ENCODE measurements around the gene KIN.
"Not testable (repeated sequence)": the region's sequence is repeated elsewhere in the genome, so short reads cannot be mapped to it uniquely, and the experiment has no call there.

Gene KIN

DNA sequence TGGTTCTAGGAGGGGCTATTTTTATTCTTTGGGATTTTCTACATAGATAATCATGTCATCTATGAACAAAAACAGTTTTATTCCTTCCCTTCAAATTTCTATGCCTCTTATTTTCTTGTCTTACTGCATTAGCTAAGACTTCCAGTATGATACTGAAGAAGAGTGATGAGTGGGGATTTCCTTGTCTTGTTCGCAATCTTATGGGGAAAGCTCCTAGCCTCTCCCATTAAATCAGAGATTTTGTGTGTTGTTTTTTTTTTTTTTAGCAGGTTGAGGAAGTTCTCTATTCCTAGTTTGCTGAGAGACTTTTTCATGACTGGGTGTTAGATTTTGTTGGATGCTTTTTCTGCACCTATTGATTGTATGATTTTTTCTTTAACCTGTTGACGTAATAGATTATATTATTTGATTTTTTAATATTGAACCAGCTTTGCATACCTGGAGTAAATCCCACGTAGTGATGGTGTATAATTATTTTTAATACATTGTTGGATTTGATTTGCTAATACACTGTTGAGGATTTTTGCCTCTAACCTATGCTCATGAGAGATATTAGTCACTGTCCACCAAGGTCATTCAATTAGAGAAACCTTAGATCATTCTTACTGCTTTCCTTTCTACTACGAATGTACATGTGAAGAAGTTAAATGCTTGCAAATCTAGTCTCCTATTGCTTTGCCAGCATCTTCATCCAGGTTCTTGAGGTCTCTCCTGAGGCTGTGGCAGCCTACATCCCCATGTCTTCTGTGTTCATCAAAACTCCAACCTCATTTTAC, 6.6 kb upstream of the KIN start:
- DNase-seq (ENCODE audit: low read depth in 1 of 2, low spot score in 1 of 2), result no peak

DNA sequence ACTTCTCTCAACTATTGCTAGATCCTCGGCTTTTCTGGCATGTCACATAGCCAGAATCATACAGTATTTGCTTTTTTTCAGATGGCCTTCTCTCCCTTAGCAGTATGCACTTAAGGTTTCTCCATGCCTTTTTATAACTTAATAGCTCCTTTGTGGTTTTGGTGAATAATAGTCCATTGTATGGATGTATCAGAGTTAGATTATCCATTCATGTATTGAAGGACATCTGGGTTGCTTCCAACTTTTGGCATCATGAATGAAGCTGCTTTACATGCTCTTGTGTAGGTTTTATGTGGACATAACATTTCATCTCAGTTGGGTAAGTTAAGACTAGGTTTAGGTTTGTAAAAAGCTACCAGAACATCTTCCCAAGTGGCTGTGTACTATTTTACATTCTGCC, 4.7 kb upstream of the KIN start:
- DNase-seq (ENCODE audit: low read depth in 1 of 2, low spot score in 1 of 2), result no peak

DNA sequence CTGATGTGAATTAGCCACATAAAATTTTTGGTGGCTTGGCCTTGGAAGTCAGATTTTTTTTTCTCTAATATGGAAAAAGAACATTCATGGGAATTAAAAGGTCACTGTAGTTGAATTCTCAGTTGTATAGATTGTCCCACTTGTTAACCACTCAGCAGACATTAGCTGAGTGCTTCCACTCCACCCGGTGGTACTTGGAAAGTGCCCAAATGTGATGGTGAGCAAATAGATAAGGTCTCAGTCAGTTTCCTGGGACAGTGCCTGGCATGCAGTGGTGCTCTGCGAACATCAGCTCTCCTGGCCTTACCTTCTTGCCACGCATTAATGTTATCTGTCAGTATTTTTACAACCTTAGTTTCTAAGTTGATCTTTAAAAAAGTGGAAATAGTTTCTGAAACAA, 1.6 kb upstream of the KIN start:
- DNase-seq (ENCODE audit: low read depth in 1 of 2, low spot score in 1 of 2), result no peak

DNA sequence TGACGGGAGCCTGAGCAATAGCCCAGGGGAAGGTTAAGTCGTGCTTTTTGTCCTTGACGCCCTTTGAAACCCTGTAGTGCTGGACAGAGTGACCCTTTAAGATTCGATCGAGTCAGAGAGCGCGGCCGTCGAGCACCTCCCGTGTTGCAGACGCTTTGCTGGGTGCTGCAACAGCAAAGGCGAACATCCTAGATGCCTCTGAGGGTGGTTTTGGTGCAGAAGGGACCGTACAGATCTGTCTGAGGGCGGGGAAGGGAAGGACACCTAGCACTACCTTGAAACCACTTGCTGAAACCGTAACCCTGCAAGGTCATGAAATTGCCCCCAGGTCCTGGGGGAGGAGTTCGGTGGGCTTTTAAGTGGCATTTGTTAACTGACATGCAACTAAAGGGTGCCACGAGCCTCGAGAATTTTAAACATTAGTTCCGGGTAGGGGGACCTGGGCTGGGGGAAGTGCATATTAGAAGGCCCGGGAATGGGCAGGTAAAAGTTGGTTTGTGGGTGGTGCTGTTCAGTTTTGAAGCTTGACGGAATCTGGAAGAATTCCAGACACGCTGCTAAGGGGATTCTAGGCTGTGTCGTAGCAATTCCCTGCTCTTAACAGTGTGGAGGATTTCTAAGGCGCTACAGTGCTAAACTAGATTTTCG, 970 bp upstream of the KIN start:
- DNase-seq (ENCODE audit: low read depth in 1 of 2, low spot score in 1 of 2), result no peak

DNA sequence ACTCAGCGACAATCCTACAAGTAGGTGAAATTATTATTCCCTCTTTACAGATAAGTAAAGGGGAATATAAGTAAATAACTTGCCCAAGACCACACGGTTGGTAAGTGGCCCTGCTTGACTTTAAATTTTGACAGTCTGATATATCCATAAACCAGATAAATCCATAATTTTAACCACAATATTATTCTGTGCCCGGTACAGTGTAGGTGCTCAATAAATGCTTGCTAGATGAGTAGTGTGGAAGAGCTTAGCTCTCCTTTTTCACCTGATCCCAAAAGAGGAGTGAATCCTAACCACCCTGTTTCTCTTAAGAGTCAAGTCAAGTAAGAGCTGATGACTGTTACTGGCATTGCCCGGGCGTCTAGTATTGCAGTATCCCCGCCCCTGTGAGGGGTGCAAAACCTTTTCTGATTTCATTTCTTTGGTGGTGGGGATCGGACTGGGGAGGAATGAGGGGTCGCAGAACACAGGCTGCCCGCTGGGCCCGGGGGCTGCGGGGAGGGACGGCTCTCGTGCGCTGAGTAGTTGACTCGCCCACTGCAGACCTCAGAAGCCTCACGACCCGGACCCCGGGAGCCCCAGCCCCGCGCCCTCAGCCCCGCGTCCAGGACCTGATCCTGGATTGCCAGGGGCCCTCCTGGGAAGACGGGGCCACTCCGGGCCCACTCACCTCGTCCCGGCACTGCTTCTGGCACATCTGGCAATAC, 490 bp downstream of the KIN start:
- DNase-seq (ENCODE audit: low read depth in 1 of 2, low spot score in 1 of 2), result no peak

DNA sequence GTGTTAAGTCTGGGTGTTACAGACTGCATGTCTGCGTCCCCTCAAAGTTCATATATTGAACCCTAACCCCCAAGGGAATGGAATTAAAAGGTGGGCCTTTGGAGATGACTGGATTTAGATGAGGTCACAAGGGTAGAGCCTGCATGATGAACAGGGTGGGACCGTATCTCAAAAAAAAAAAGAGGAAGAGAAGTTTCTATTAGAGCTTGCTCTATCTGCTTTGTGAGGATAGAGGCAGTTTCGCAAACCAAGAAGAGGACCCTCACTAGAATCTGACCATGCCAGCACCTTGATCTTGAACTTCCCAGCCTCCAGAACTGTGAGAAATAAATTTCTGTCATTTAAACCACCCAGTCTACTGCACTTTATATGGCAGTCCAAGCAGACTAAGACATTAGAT, 1.4 kb downstream of the KIN start:
- no peak for DNase-seq (ENCODE audit: low read depth in 1 of 2, low spot score in 1 of 2)

DNA sequence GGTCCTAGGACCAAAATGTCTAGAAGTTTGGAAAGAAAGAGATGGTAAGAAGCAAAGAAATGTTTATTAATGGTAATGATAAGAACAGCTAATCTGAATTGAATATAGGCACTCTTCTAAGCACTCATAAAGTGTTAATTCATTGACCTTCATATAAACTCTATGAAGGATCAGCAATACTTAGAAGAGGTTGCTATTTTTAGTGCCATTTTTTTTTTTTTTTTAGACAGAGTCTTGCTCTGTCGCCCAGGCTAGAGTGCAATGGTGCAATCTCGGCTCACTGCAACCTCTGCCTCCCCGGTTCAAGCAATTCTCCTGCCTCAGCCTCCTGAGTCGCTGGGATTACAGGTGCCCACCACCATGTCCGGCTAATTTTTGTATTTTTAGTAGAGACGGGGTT, 5.6 kb downstream of the KIN start:
- not testable (repeated sequence) for DNase-seq (ENCODE audit: low read depth in 1 of 2, low spot score in 1 of 2)

DNA sequence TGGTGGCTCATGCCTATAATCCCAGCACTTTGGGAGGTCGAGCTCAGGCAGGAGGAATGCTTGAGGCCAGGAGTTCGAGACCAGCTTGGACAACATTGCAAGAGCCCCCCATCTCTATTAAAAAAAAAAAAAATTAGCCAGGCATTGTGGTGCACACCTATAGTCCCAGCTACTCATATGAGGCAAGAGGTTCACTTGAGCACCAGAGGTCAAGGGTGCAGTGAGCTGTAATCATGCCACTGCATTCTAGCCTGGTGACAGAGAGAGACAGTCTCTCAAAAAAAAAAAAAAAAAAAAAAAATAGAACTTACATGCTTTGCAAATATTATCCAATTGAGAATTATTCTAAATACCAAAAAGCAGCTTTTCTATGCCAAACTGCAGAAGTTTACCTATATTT, 11.0 kb downstream of the KIN start:
- no peak for DNase-seq (ENCODE audit: low read depth in 1 of 2, low spot score in 1 of 2)

DNA sequence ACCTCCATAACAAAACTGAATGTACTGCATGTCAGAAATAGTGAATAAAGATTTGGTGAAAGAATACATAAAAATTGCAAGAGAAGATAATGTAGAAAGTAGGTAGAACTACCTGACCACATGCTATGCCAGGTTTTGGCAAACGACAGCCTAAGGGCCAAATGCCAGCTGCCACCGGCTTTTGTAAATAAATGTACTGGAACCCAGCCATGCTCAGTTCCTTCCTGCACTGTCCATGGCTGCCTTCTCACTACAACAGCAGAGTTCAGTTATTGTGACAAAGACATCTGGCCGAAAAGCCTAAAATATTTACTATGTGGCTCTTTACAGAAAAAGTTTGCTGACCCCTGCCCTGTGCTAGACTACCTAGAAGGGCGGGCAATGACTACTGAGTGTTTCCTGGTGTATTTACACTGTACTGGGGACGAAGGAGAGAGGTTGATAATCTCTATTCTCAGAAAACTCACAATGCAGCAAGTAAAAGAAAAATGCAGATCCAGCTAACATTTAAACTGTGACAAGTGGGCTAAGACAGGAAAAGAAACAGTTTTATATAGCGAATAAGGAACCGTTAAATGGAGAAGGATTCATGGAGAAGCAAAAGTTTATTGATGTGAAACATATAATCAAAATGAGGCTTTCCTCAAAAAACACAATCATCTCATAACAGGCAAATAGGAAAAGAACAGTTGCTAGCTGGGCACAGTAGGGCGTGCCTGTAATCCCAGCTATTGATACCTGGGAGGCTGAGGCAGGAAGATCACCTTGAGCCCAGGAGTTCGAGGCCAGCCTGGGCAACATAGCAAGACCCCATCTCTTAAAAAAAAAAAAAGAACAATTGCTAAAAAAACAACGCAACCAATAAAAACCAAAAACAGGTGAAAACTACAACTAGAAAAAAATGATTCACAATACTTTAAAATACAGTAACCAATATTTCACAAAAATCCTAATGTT, 13.7 kb downstream of the KIN start:
- DNase-seq (ENCODE audit: low read depth in 1 of 2, low spot score in 1 of 2), result no peak

DNA sequence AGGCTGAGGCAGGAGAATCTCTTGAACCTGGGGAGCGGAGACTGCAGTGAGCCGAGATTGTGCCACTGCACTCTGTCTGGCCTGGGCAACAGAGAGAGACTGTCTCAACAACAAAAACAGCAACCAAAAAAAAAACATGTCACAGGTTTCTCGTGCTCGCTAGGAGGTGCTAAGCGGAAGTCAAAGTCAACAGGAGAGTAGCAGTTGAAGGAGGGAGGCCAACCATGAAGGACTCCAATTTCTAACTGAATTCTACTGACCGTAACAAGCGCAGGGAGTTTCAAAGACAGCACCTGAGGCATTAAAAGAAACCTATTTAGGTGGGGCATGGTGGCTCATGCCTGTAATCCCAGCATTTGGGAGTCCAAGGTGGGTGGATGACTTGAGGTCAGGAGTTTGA, 19.4 kb downstream of the KIN start:
- DNase-seq (ENCODE audit: low read depth in 1 of 2, low spot score in 1 of 2), result no peak

DNA sequence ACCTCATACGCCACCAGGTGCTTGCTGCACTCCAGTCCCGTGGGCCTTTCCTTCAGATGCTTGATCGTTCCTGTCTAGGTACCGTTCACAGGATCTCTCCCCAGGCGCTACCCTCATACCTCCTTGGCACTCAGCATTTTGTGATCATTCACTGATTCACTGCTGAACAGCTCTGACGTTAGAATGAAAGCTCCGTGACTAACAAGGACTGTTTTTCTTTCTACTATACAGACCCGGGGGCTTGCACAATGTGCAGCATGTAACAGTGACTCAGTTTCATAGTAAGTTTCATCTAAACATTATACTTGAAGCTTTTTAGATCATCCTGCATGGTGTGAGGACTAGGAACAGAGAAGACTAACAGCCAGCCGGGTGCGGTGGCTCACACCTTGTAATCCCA, 20.6 kb downstream of the KIN start:
- DNase-seq (ENCODE audit: low read depth in 1 of 2, low spot score in 1 of 2), result no peak

DNA sequence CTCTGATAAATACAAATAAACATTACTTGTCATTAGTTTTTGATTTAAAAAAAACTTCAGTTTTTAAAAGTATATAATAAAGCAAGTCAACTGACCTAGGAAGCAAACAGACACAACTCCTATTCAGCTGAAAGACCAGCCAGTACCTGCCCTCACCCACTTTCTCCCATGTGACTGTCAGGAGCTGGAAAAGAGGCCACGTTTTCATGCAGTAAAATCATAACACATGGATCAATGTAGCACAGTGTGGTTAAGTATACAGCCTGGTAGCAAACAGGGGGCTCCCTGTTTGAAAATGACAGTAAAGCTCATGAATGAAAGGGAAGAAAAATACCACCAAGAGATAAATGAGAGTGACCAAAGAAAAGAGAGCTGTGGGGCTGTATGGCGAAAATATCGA, 21.6 kb downstream of the KIN start:
- DNase-seq (ENCODE audit: low read depth in 1 of 2, low spot score in 1 of 2), result no peak

DNA sequence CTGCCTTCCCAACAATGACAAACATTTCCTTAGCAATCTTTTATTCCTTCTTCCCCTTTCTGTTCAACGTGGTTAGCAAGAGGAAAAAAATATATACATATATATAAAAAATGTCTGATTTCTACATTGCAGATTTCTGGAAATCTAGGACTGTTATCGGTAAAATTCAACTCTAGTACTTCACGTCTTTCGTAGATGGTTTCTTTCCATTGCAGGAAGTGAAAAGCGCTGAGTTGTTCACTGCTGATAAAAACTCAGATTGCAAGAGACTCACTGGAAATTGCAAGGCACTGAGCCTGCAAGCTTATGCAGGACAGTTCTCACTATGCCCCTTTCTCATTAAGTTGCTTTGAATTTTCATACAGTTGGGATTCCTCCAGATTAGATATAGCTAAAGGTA, 23.9 kb downstream of the KIN start:
- DNase-seq (ENCODE audit: low read depth in 1 of 2, low spot score in 1 of 2), result no peak

DNA sequence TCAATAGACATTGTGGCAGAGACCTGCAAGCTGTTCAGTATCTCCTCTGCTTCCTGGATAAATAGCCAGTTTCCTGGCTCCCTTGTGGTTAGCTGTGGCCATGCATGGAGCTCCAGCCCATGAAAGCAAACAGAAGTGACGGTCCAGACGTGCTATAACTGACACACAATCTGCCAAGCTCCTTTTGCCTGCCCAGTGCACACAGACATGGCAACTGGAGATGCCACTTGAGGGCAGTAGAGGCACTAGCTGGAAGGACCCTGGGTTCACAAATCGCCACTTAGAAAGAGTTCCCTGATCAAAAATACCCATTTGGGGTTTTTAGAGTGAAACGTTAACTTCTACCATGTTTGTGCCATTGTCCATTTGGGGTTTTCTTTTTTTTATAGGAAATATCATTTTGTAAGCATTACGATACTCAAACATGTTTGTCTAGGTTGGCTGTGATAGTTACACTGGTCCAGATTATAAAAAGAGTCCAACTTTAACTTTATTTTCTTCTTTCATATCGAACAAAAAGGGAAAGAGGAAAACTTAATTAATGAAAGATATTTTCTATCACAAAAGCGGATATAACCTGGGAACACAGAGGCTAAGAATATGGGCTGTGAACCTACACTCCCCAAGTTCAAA, 31.3 kb downstream of the KIN start:
- no peak for DNase-seq (ENCODE audit: low read depth in 1 of 2, low spot score in 1 of 2)

DNA sequence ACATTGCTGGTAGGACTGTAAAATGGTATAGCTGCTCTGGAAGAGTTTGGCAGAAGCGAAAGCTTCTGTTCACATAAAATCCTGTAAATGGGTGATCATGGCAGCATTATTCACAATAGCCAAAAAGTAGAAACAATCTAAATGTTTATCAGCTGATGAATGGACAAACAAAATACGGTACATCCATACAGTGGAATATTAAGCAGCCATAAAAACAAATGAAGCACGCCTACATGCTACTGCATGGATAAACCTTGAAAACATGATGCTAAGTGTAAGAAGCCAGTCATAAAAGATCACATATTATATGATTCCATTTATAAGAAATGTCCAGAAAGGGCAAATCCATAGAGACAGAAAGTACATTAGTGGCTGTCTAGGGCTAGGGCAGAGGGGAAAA, 32.7 kb downstream of the KIN start:
- DNase-seq (ENCODE audit: low read depth in 1 of 2, low spot score in 1 of 2), result no peak

DNA sequence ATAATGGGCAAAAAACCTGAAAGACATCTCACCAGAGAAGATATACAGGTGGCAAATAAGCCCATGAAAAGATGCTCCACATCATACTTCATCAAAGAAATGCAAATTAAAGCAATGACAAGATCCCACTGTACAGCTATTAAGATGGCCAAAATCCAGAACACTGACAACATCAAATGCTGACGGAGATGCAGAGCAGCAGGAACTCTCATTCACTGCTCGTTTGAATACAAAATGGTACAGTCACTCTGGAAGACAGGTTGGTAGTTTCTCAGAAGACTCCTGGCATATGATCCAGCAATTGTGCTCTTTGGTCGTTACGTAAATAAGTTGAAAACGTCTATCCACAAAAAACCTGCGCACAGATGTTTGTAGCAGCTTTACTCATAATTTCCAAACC, 35.5 kb downstream of the KIN start:
- DNase-seq (ENCODE audit: low read depth in 1 of 2, low spot score in 1 of 2), result no peak

DNA sequence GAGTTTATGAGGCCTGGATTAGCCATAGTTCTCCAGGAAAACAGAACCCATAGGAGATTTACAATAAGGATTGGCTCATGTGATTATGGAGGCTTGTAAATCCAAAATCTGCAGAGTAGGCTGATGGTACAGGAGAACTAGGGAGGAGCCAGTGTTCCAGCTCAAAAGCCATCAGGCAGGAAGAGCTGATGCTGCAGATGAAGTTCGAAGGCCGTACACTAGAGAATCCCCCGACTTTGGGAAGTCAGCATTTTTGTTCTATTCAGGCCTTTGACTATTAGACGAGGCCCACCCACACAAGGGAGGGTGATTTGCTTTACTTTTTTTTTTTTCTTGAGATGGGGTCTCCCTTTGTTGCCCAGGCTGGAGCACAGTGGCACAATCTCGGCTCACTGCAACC, 37.6 kb downstream of the KIN start:
- DNase-seq (ENCODE audit: low read depth in 1 of 2, low spot score in 1 of 2), result no peak

DNA sequence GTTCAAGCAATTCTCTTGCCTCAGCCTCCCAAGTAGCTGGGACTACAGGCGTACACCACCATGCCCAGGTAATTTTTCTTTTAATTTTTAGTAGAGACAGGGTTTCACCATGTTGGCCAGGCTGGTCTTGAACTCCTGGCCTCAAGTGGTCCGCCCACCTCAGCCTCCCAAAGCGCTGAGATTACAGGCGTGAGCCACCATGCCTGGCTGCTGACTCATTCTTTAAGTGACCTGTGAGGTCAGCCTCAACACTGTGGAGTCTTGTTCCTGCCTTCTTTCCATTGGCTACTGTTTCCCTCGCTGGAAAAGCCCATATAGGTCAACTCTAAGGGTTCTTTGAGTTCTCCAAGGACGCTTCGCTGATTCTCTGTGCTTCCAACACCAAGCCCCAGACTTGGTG, 39.2 kb downstream of the KIN start:
- not testable (repeated sequence) for DNase-seq (ENCODE audit: low read depth in 1 of 2, low spot score in 1 of 2)

DNA sequence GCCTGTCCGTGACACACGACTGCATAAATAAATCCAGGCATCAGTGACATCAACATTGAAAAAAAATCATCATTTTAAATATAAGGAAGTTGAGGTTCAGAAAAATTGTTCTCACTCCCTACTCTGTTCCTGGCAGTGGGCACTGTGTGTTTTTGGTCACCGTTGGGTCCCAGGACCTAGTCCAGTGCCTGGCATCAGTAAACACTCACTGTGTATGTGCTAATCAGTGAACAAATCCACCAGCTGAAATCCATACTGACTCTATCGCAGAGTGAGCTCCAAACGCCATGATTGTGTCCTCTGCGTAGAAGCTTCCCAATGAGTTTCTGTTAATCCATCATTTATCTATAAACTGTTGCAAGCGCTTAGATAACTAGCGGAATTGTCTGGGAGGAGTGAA, 43.5 kb downstream of the KIN start:
- DNase-seq (ENCODE audit: low read depth in 1 of 2, low spot score in 1 of 2), result no peak

DNA sequence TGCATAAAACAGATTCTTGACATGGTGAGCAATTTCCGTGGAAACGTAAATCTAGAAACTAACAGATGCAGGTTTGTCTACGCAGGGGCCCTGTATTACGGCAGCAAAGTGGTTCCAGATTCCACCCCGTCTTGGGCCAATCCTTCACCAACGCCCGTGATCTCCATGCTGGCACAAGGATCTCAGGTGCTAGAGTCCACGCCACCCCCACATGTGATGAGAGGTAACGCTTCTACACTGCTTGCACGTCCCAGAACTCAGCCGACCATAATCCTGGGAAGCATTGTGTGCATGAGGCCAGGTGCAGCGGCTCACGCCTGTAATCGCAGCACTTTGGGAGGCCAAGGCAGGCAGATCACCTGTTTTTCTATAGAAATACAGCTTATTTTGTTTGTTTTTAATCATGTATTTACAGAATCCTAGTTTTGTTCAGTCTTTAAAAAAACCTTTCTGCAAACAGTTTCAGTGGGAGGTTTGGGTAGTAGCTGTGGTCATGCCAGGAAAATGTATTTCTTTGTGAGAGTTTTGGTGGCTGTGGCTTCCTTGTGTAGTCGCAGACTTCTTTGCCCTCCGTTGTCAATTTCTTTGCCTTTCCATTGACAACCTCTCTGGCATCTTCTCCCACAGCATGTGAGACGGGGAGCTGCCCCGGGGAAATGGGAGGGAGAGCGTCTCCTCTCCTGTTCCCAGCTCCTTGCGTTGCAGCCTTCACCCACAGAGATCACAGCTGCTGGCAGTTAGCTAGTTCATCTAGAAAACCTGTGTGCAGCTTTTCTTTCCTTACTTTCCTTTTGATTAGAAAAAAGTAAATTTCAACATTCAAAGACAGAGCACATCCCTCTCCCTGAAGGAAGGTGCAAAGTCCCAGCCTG, 49.0 kb downstream of the KIN start:
- no peak for DNase-seq (ENCODE audit: low read depth in 1 of 2, low spot score in 1 of 2)

All from activated CD4-positive, alpha-beta T cell treated with anti-CD3 and anti-CD28 coated beads, Interleukin-2, amount 50 U/mL, for 24 hours (primary cell).